ENCODE results near the gene NELFB. TPM values are rescaled to one million over a fixed set of nuclear protein-coding genes. Genes with fewer than 3 reads are reported as not detected.

Gene NELFB
- total and polyA plus RNA-seq, 9 of the 15 experiments (the other 6 are each of a cell fraction or from before 2014, with no cell fraction given): 0.24 to 84.0 (median 29.7) TPM

GRCh38 chr9:137313326-137313936, 58.3 kb downstream of the NELFB start:
- no peak for TF ChIP-seq ZMIZ1 (IDR thresholded peaks at IDR 0.05; ENCODE audit: low read depth in 2 of 2, low read length in 2 of 2)
- no peak for TF ChIP-seq MAZ (CRISPR knock-in tag; conservative IDR thresholded peaks at IDR 0.05 in 1 of 2, IDR thresholded peaks at IDR 0.05 in 1 of 2)
- no peak for TF ChIP-seq SMC3 (conservative IDR thresholded peaks at IDR 0.05; ENCODE audit: insufficient read depth, low read depth, low read length)
- no peak for TF ChIP-seq CBX5 (IDR thresholded peaks at IDR 0.05; ENCODE audit: borderline replicate concordance, low read depth)
- TF ChIP-seq RB1 (IDR thresholded peaks at IDR 0.05; ENCODE audit: low read depth): no peak
- no peak for FAIRE-seq
- intact Hi-C loops (cut with micrococcal nuclease) (no loop called here), in situ Hi-C loops (cut with MboI) (no loop called here)
- POLR2A ChIA-PET: interaction anchor here (0.6 to 2.3 kb wide), 4 partner anchors 8 to 74 kb away, joined by 3 to 10 read pairs (median 3); partner anchors contain the start of gene NRARP
- no peak overlapping the region for H3K4me2 ChIP-seq (ENCODE audit: insufficient read depth, low read length)
- H3K9me3 ChIP-seq (replicated peaks; ENCODE audit: control insufficient read depth, insufficient read depth, low read depth, low read length): no peaks in the 10 kb centered on the region
- H3K27ac ChIP-seq (ENCODE audit: extremely low read depth, low read depth, low read length): no peak overlapping the region
- WGBS (ENCODE audit: insufficient coverage, low coverage, missing lambda C conversion rate): 23% methylated on average over 9 of the region's 9 CpGs
- H2AFZ ChIP-seq (ENCODE audit: low read depth, low read length): no peak overlapping the region
- H3K9me1 ChIP-seq (ENCODE audit: control insufficient read depth, insufficient read depth, low read length): no peaks in the 10 kb centered on the region
- H3K27me3 ChIP-seq (ENCODE audit: control insufficient read depth in 2 of 2, insufficient read depth in 2 of 2, low read length in 2 of 2): no peaks in the 10 kb centered on the region
- 0 out of 2 replicates have a peak, but pooled peaks cover 5% of the 10 kb centered on the region for H4K20me1 ChIP-seq (replicated peaks; ENCODE audit: control insufficient read depth, insufficient read depth, low read length)
- H3K36me3 ChIP-seq (ENCODE audit: control insufficient read depth, insufficient read depth, low read length): no peaks in the 10 kb centered on the region
- CTCF ChIA-PET (ENCODE audit: low intra/inter-chr PET ratio): no interaction called here
- H3K4me3 ChIP-seq: no peak overlapping the region
- H3K79me2 ChIP-seq (ENCODE audit: control insufficient read depth, insufficient read depth, low read length): no peaks in the 10 kb centered on the region
- no peak for ATAC-seq
- BruUV-seq (replicated peaks): no TSS peak
- peak in 2 of 4 experiments; percentile 4 to 11 for DNase-seq (ENCODE audit: extremely low read depth in 1 of 4, low spot score in 3 of 4)
- H3K9ac ChIP-seq (ENCODE audit: insufficient read depth in 1 of 2, low read depth in 2 of 2, low read length in 2 of 2): peak overlapping the region in 1 of 2 experiments; percentile 23; a peak in 1 of 4 replicates
- H3K4me1 ChIP-seq (replicated peaks in 1 of 2; ENCODE audit: control insufficient read depth in 2 of 2, insufficient read depth in 2 of 2, low read length in 2 of 2): peaks cover 16 to 94% of the 10 kb centered on the region in 2 experiments
